ENCODE results near the gene FDX1. TPM values are rescaled to one million over a fixed set of nuclear protein-coding genes. Genes with fewer than 3 reads are reported as not detected.

FDX1 gene
- total and polyA plus RNA-seq, 12 donors, result 51.1 to 1,586 (median 315) TPM

DNA sequence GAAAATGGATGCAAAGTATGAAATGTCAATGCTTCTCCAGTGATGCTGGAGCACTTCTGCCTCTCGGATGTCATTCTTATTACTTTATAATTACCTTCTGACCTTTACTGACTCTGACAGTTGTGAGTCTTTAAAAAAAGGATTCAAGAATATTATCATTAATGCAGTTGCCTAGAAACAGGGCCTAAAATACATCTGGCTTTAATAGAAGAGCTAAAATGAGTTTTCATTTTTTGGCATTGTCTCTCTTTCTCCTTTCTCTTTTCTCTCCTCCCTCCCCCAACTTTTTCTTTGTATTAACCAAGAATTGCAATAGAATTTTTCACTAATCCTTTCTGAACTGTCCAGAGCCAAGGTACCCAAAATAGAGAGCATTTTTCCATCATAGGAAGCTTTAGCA lies 45.9 kb downstream of the FDX1 start:
- intact Hi-C loops (cut with DNase I), result no loop called here
- H3K27ac ChIP-seq, result no peak overlapping the region
- no peaks in the 10 kb centered on the region for H3K36me3 ChIP-seq (replicated peaks in 1 of 2)
- H3K4me1 ChIP-seq (replicated peaks in 1 of 2), result peaks cover 4 to 8% of the 10 kb centered on the region in 2 donors
- 32 to 60% (median 43%) methylated on average over 1 of the region's 1 CpG for WGBS, 4 donors
- H3K4me3 ChIP-seq, result no peak overlapping the region
- no peak for DNase-seq
- H3K9me3 ChIP-seq (replicated peaks in 1 of 3), result no peaks in the 10 kb centered on the region
- TF ChIP-seq POLR2A (IDR thresholded peaks at IDR 0.05) (no peak), CTCF (IDR thresholded peaks at IDR 0.05) (no peak)
- no peaks in the 10 kb centered on the region for H3K27me3 ChIP-seq

DNA sequence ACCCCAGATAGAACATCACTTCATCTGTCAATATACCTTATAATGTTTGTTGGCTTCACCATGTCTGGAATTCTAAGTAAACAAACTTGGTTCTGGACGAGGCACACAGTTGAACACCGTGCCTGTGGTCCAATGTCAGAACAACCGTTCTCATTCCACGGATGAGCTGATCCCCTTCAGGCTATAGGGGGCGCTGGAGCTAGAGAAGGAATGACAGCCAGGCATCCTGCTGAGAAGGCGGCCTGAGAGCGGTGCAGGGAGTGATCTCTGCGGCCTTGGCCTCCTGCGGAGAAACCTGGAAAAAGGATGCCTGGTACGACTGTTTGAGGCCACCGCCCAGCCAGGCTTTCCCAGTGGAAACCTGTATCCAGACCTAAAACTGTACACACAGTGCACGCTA lies 48.7 kb downstream of the FDX1 start:
- TF ChIP-seq CTCF (IDR thresholded peaks at IDR 0.05), result peak in 5 of 6 experiments; percentile 7 to 44 (median 29)
- no peak for TF ChIP-seq POLR2A (IDR thresholded peaks at IDR 0.05)
- DNase-seq, result peak in 6 of 7 donors; percentile 39 to 67 (median 52)
- Histone ChIP-seq H3K27me3 (no peaks in the 10 kb centered on the region), H3K9me3 (replicated peaks in 1 of 3) (no peaks in the 10 kb centered on the region), H3K27ac (peak overlapping the region in 3 of 5 donors; percentile 1 to 24 (median 23)), H3K4me1 (replicated peaks in 1 of 2) (peaks cover 0 to 4% of the 10 kb centered on the region in 2 donors), H3K4me3 (no peak overlapping the region), H3K36me3 (replicated peaks in 1 of 2) (no peaks in the 10 kb centered on the region)
- intact Hi-C loops (cut with DNase I), result no loop called here
- 44 to 84% (median 52%) methylated on average over 6 to 12 of the region's 12 CpGs for WGBS, 4 donors

DNA sequence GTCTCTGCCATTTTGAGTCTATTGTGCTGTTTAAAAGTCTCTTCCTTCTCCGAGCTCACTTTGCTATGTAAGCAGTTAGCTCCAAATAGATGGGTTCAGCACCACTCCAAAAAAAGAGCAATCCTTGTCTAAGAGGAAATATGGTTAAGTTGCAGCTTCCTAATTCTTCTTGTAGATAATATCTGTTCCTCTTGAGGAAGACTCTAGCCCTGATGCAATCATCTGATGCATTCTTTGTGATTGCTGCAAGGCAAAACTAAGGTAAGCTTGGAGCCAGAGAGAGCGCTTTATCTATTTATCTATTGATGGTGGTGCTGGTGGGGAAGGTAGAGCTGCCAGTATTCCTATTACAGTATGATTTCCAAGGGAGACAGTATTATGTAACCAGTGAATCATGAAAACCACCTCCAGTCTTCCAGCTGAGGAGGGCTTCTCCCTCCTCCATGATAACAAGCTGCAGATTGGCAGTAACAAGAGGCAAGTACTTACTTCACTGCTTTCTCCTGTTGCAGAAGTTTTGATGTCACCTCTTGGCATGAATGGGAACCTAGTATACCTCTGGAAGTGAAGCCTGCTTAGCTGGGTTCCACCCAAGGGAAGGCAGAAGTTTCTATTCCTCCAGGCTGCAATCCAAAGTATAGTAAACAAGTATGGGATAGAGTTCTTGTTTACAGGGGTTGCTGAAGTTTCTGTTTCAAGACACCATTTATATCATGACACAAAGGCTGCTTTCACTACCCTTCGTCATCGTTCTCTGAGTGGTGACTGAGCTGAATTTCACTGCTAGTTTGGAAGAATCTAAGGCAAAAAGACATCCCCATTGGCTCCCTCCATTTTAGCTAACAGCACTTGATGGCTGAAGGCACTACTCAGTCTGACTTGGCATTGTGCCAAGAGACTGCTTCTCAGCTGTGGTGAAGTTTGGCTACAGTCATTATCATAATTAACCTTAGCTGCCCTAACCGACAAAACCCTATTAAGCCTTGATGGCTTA lies 49.7 kb downstream of the FDX1 start:
- Histone ChIP-seq H3K4me1 (replicated peaks in 1 of 2) (peaks cover 0 to 4% of the 10 kb centered on the region in 2 donors), H3K9me3 (replicated peaks in 1 of 3) (no peaks in the 10 kb centered on the region), H3K27ac (peak overlapping the region in 3 of 5 donors; percentile 1 to 28 (median 24)), H3K27me3 (no peaks in the 10 kb centered on the region), H3K4me3 (no peak overlapping the region), H3K36me3 (replicated peaks in 1 of 2) (no peaks in the 10 kb centered on the region)
- TF ChIP-seq POLR2A (IDR thresholded peaks at IDR 0.05), result no peak
- no peak for TF ChIP-seq CTCF (IDR thresholded peaks at IDR 0.05)
- intact Hi-C loops (cut with DNase I), result no loop called here
- WGBS, 4 donors, result 55 to 73% (median 65%) methylated on average over 5 of the region's 5 CpGs
- no peak for DNase-seq

DNA sequence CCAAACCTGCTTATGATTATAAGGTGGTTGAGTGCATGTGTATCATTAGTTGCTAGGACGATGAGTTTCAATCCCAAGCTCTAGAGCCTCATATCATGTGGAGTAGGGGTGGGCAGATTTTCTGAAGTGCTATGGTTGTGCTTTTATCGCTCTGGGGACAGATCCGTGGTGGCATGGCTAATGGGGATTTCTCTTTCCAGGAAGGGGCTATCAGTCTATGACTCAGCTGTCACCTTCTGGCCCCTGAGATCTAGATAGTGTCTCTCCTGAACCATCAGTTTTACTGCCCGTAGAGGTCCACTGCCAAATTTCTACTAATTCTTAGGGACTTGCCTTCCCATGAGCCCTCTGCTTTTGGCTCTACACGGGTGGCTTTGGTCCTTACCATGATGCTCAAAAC lies 51.8 kb downstream of the FDX1 start:
- no peak for TF ChIP-seq CTCF (IDR thresholded peaks at IDR 0.05)
- no peak for TF ChIP-seq POLR2A (IDR thresholded peaks at IDR 0.05)
- intact Hi-C loops (cut with DNase I), result no loop called here
- no peaks in the 10 kb centered on the region for H3K4me1 ChIP-seq (replicated peaks in 1 of 2)
- 77 to 92% (median 88%) methylated on average over 5 of the region's 5 CpGs for WGBS, 4 donors
- no peaks in the 10 kb centered on the region for H3K27me3 ChIP-seq
- H3K9me3 ChIP-seq (replicated peaks in 1 of 3), result no peaks in the 10 kb centered on the region
- no peaks in the 10 kb centered on the region for H3K36me3 ChIP-seq (replicated peaks in 1 of 2)
- no peak for DNase-seq
- no peak overlapping the region for H3K4me3 ChIP-seq
- H3K27ac ChIP-seq, result no peak overlapping the region

All from adrenal gland (tissue), 12 donors.